GM21390 (cell line): Measurements from ENCODE around the gene NFIB.

Experiments
- ATAC-seq: cut with Tn5 transposase; IDR thresholded peaks from one replicate; pipeline ENCODE4 v1.9.1; 2021; ENCODE audit not compliant: unreplicated experiment

Gene NFIB

GRCh38 chr9:14054096-14054495 is 259.8 kb downstream of the NFIB start:
- no peak for ATAC-seq

GRCh38 chr9:14052359-14052758 is 261.6 kb downstream of the NFIB start:
- ATAC-seq, result no peak

- ATAC-seq, result no peak
Measured at GRCh38 chr9:14051419-14051818, 262.5 kb downstream of the NFIB start.

- no peak for ATAC-seq
Measured at GRCh38 chr9:14043483-14043882, 270.5 kb downstream of the NFIB start.

GRCh38 chr9:14037331-14037730 is 276.6 kb downstream of the NFIB start:
- no peak for ATAC-seq

- no peak for ATAC-seq
Measured at GRCh38 chr9:14033067-14033466, 280.9 kb downstream of the NFIB start.
